Measurements from ENCODE around the gene COL15A1.

GRCh38 chr9:99069546-99069945 is 125.8 kb downstream of the COL15A1 start:
- TF ChIP-seq CTCF (IDR thresholded peaks at IDR 0.05; ENCODE audit: insufficient read depth, low read length) (no peak), POLR2AphosphoS5 (IDR thresholded peaks at IDR 0.05; ENCODE audit: low read depth) (no peak), REST (IDR thresholded peaks at IDR 0.05; ENCODE audit: insufficient replicate concordance, low read depth) (no peak), GABPA (IDR thresholded peaks at IDR 0.05; ENCODE audit: low read depth) (no peak), SPI1 (IDR thresholded peaks at IDR 0.05; ENCODE audit: borderline replicate concordance, low read depth) (no peak)
